Activated CD4-positive, alpha-beta T cell treated with anti-CD3 and anti-CD28 coated beads for 1 hour (primary cell): ENCODE results near the gene SBF2.

Experiments used
- DNase-seq: peaks from one replicate; pipeline ENCODE4 v3.0.0-alpha.2; 2020

Gene SBF2

GRCh38 chr11:9790703-9791102, 503.3 kb downstream of the SBF2 start:
- DNase-seq: no peak

- no peak for DNase-seq
Measured at GRCh38 chr11:9789910-9790309, 504.1 kb downstream of the SBF2 start.

- DNase-seq: no peak
Measured at GRCh38 chr11:9787981-9788521, 506.0 kb downstream of the SBF2 start.

GRCh38 chr11:9787260-9787659, 506.8 kb downstream of the SBF2 start:
- DNase-seq: no peak

GRCh38 chr11:9784602-9785315, 509.3 kb downstream of the SBF2 start:
- DNase-seq: no peak

GRCh38 chr11:9783986-9784385, 510.0 kb downstream of the SBF2 start:
- DNase-seq: no peak

- no peak for DNase-seq
Measured at GRCh38 chr11:9780929-9781328, 513.1 kb downstream of the SBF2 start.

- no peak for DNase-seq
Measured at GRCh38 chr11:9777525-9777924, 516.5 kb downstream of the SBF2 start.

- no peak for DNase-seq
Measured at GRCh38 chr11:9777066-9777465, 517.0 kb downstream of the SBF2 start.

- DNase-seq: no peak
Measured at GRCh38 chr11:9776203-9776602, 517.8 kb downstream of the SBF2 start.

GRCh38 chr11:9775398-9775779, 518.6 kb downstream of the SBF2 start:
- DNase-seq: no peak

- no peak for DNase-seq
Measured at GRCh38 chr11:9774591-9775397, 519.2 kb downstream of the SBF2 start.

- DNase-seq: no peak
Measured at GRCh38 chr11:9774109-9774508, 519.9 kb downstream of the SBF2 start.

- DNase-seq: no peak
Measured at GRCh38 chr11:9773524-9773923, 520.5 kb downstream of the SBF2 start.

GRCh38 chr11:9772218-9772617, 521.8 kb downstream of the SBF2 start:
- no peak for DNase-seq

- no peak for DNase-seq
Measured at GRCh38 chr11:9771071-9771511, 522.9 kb downstream of the SBF2 start.

GRCh38 chr11:9769621-9770020, 524.4 kb downstream of the SBF2 start:
- no peak for DNase-seq

GRCh38 chr11:9765320-9766101, 528.5 kb downstream of the SBF2 start:
- no peak for DNase-seq

- no peak for DNase-seq
Measured at GRCh38 chr11:9763301-9763700, 530.7 kb downstream of the SBF2 start.

- no peak for DNase-seq
Measured at GRCh38 chr11:9762531-9762930, 531.5 kb downstream of the SBF2 start.

- no peak for DNase-seq
Measured at GRCh38 chr11:9761441-9761945, 532.5 kb downstream of the SBF2 start.

GRCh38 chr11:9760193-9760575, 533.8 kb downstream of the SBF2 start:
- no peak for DNase-seq
